HepG2 (cell line): Measurements from ENCODE around the gene MTG1. TPM values are rescaled to one million over a fixed set of nuclear protein-coding genes. Genes with fewer than 3 reads are reported as not detected.

Source experiments
- ATAC-seq: fragments of 200-7000 bp; cut with Tn5 transposase; 3 replicates; pipeline ENCODE4 v1.9.1; 2020; ENCODE audit warnings: mild to moderate bottlenecking, moderate library complexity
- BruUV-seq: library from RNA; stranded (reverse); fragments of 400-500 nt; replicated peaks from 2 replicates; lab custom pipeline; 2021; lab: Mats Ljungman, UMichigan
- CTCF ChIA-PET: fragments of 300-600 bp; formaldehyde crosslinking; extraction: SDS; loops from one replicate; lab custom pipeline; 2021; ENCODE audit warnings: low total read pairs, inconsistent platforms, low intra/inter-chr PET ratio; lab: Yijun Ruan, JAX
- POLR2A ChIA-PET: fragments of 350-600 bp; sonication (Branson Sonifier 250); formaldehyde crosslinking; loops from one replicate; lab custom pipeline; 2020; ENCODE audit warnings: antibody characterized with exemption, inconsistent platforms; lab: Yijun Ruan, JAX
- DNase-seq: peaks from one replicate; pipeline ENCODE4 v3.0.0-alpha.2; 2015; ENCODE audit warnings: low spot score
- FAIRE-seq: peaks from 3 replicates; lab custom pipeline; 2011; peaks lifted over from hg19 to GRCh38; lab: Jason Lieb, UNC
- H2AFZ ChIP-seq: one replicate; pipeline ENCODE4 v1.6.1; 2011; ENCODE audit warnings: low read length, inconsistent platforms
- H3K27ac ChIP-seq: fragments of 300-600 bp; 3 replicates; pipeline ENCODE4 v1.8.0; 2011; ENCODE audit warnings: mixed run types, mild to moderate bottlenecking, mixed read lengths, low read length, inconsistent platforms; ENCODE audit not compliant: insufficient read depth; ENCODE audit errors: extremely low read length
- H3K27me3 ChIP-seq, 2 experiments: fragments of 200-600 bp in 1 of 2; 2 replicates in 1 of 2; 3 replicates in 1 of 2; pipeline versions ENCODE4 v1.6.0 to v1.8.0; 2011; ENCODE audit warnings: low read length in 2 of 2, mild to moderate bottlenecking in 2 of 2, moderate library complexity in 2 of 2, inconsistent platforms in 1 of 2; ENCODE audit not compliant: insufficient read depth in 2 of 2, control insufficient read depth in 1 of 2
- H3K36me3 ChIP-seq, 2 experiments: fragments of 200-600 bp in 1 of 2; replicated peaks in 1 of 2; 2 replicates in 1 of 2; 3 replicates in 1 of 2; pipeline versions ENCODE4 v1.5.1 to v1.8.0; 2011; ENCODE audit warnings: low read length in 2 of 2, inconsistent platforms in 1 of 2; ENCODE audit not compliant: insufficient read depth in 2 of 2, control insufficient read depth in 1 of 2
- H3K4me1 ChIP-seq: 2 replicates; pipeline ENCODE4 v1.5.1; 2012; ENCODE audit warnings: low read length, inconsistent platforms; ENCODE audit not compliant: insufficient read depth
- H3K4me2 ChIP-seq: 2 replicates; pipeline ENCODE4 v1.6.0; 2011; ENCODE audit warnings: low read depth, low read length, inconsistent platforms
- H3K4me3 ChIP-seq, 3 experiments: fragments of 200-600 bp in 1 of 3; sonication (generic), shearing (Covaris generic) in 1 of 3; replicated peaks in 1 of 3; 2 replicates each; pipeline ENCODE4 v1.5.1; 2011 to 2016; ENCODE audit warnings: low read length in 3 of 3, inconsistent platforms in 2 of 3, low read depth in 2 of 3, mild to moderate bottlenecking in 2 of 3, control low read depth in 1 of 3, mixed read lengths in 1 of 3; ENCODE audit not compliant: insufficient read depth in 1 of 3
- H3K79me2 ChIP-seq: one replicate; pipeline ENCODE4 v1.6.1; 2011; ENCODE audit warnings: low read length, inconsistent platforms; ENCODE audit not compliant: insufficient read depth
- H3K9ac ChIP-seq: 2 replicates; pipeline ENCODE4 v1.6.0; 2011; ENCODE audit warnings: mild to moderate bottlenecking, low read depth, low read length, inconsistent platforms; ENCODE audit not compliant: insufficient read depth
- H3K9me3 ChIP-seq: 2 replicates; pipeline ENCODE4 v1.5.1; 2012; ENCODE audit warnings: mild to moderate bottlenecking, low read length
- H4K20me1 ChIP-seq: 2 replicates; pipeline ENCODE4 v1.6.0; 2011; ENCODE audit warnings: inconsistent platforms, mild to moderate bottlenecking, low read length, moderate library complexity; ENCODE audit not compliant: insufficient read depth
- ARNT ChIP-seq: fragments of 450-650 bp; IDR thresholded peaks from 2 replicates; pipeline ENCODE4 v1.6.1; 2017
- BCL6 ChIP-seq: IDR thresholded peaks from 2 replicates; pipeline ENCODE4 v1.6.1; 2016; ENCODE audit warnings: missing genetic modification reagents, missing compliant biosample characterization
- CBX1 ChIP-seq: IDR thresholded peaks from one replicate; pipeline ENCODE4 v1.6.1; 2016; ENCODE audit warnings: antibody characterized with exemption, low read depth
- HIVEP1 ChIP-seq: sonication (generic); formaldehyde crosslinking; IDR thresholded peaks from 2 replicates; pipeline ENCODE4 v1.4.0; 2020; ENCODE audit warnings: mild to moderate bottlenecking, missing genetic modification reagents
- IRF2 ChIP-seq: IDR thresholded peaks from 2 replicates; pipeline ENCODE4 v1.6.1; 2018; ENCODE audit warnings: missing genetic modification reagents, missing compliant biosample characterization
- KLF13 ChIP-seq: sonication (generic); formaldehyde crosslinking; IDR thresholded peaks from 2 replicates; pipeline ENCODE4 v1.4.0; 2020; ENCODE audit warnings: mild to moderate bottlenecking, missing genetic modification reagents
- MXD1 ChIP-seq: sonication (generic); formaldehyde crosslinking; IDR thresholded peaks from 2 replicates; pipeline ENCODE4 v1.4.0; 2020; ENCODE audit warnings: mild to moderate bottlenecking, missing genetic modification reagents
- PITX1 ChIP-seq: sonication (generic); formaldehyde crosslinking; IDR thresholded peaks from 2 replicates; pipeline ENCODE4 v1.5.1; 2020; ENCODE audit warnings: mild to moderate bottlenecking, missing genetic modification reagents
- SMAD3 ChIP-seq: sonication (generic); formaldehyde crosslinking; IDR thresholded peaks from 2 replicates; pipeline ENCODE4 v1.4.0; 2020; ENCODE audit warnings: missing genetic modification reagents
- SRSF1 ChIP-seq: fragments of 200-400 bp; formaldehyde crosslinking; optimal IDR thresholded peaks from 2 replicates; pipeline ENCODE3; 2017; ENCODE audit warnings: mild to moderate bottlenecking, low read depth, low read length, moderate library complexity
- THYN1 ChIP-seq: sonication (generic); formaldehyde crosslinking; IDR thresholded peaks from 2 replicates; pipeline ENCODE4 v1.8.1; 2023; ENCODE audit warnings: low read depth, mild to moderate bottlenecking, moderate library complexity, missing genetic modification reagents, borderline replicate concordance
- ZFAT ChIP-seq: sonication (generic); formaldehyde crosslinking; conservative IDR thresholded peaks from 2 replicates; pipeline ENCODE4 v1.8.1; 2023; ENCODE audit warnings: missing genetic modification reagents, inconsistent platforms
- ZFP37 ChIP-seq: sonication (generic); formaldehyde crosslinking; IDR thresholded peaks from 2 replicates; pipeline ENCODE4 v1.4.0; 2020; ENCODE audit warnings: missing genetic modification reagents, borderline replicate concordance
- ZFP41 ChIP-seq: sonication (generic); formaldehyde crosslinking; IDR thresholded peaks from 2 replicates; pipeline ENCODE4 v1.4.0; 2020; ENCODE audit warnings: mild to moderate bottlenecking, missing genetic modification reagents, borderline replicate concordance
- ZNF354B ChIP-seq: sonication (generic); formaldehyde crosslinking; IDR thresholded peaks from 2 replicates; pipeline ENCODE4 v1.8.0; 2022; ENCODE audit warnings: mild to moderate bottlenecking, missing genetic modification reagents
- ZNF839 ChIP-seq: sonication (generic); formaldehyde crosslinking; IDR thresholded peaks from 2 replicates; pipeline ENCODE4 v1.4.0; 2020; ENCODE audit warnings: missing genetic modification reagents, mild to moderate bottlenecking, borderline replicate concordance
- ZSCAN30 ChIP-seq: sonication (generic); formaldehyde crosslinking; IDR thresholded peaks from 2 replicates; pipeline ENCODE4 v1.5.0; 2020; ENCODE audit warnings: mild to moderate bottlenecking, missing genetic modification reagents
- WGBS: methylation state at CpG from one replicate; pipeline ENCODE4 v1.1.6; 2017; ENCODE audit warnings: low lambda C conversion rate; 5-methylcytosine and 5-hydroxymethylcytosine counted together
- in situ Hi-C: cut with HindIII; loops from 2 replicates; pipeline ENCODE4 v1.10.0; 2017; ENCODE audit warnings: low pct_unique_long_range_greater_than_20kb; ENCODE audit not compliant: extremely low pct_ligation_motif_present
- intact Hi-C: fragments of 100-400 bp; cut with micrococcal nuclease; formaldehyde crosslinking; loops from one replicate; pipeline ENCODE4 v1.10.0; 2022; ENCODE audit not compliant: unreplicated experiment
- polyA plus RNA-seq, 8 experiments: library from polyadenylated mRNA; depleted of rRNA in 3 of 8; stranded (reverse) in 7 of 8; unstranded in 1 of 8; fragments of >200 nt; fragmentation: Illumina TruSeq in 4 of 8; extraction: Trizol in 4 of 8; gene quantifications; 2 replicates each; pipeline versions ENCODE4 v1.2.1 to v1.2.3, GENCODE V29; 2011 to 2016; ENCODE audit warnings: low read depth in 4 of 8, missing spikeins in 1 of 8, mixed read lengths in 1 of 8; ENCODE audit not compliant: insufficient read depth in 1 of 8
- total RNA-seq, 5 experiments: library from RNA; depleted of rRNA; stranded (reverse); fragments of >200 nt; fragmentation: Illumina TruSeq; extraction: Trizol; gene quantifications; 2 replicates each; pipeline ENCODE4 v1.2.3, GENCODE V29; 2016; ENCODE audit warnings: low read depth in 1 of 5
- TF ChIP-seq, protein P1 (sequence below): sonication (generic); formaldehyde crosslinking; IDR thresholded peaks from 2 replicates; pipeline ENCODE4 v1.4.0; 2020; ENCODE audit warnings: missing genetic modification reagents
- TF ChIP-seq, protein P2 (sequence below): sonication (generic); formaldehyde crosslinking; IDR thresholded peaks from 2 replicates; pipeline ENCODE4 v1.4.0; 2020; ENCODE audit warnings: mild to moderate bottlenecking, missing genetic modification reagents
- TF ChIP-seq, protein P3 (sequence below): sonication (generic); IDR thresholded peaks from 2 replicates; pipeline ENCODE4 v1.6.1; 2016; ENCODE audit warnings: low read depth, borderline replicate concordance

MTG1 gene
- total and polyA plus RNA-seq, 2 of the 13 experiments (the other 11 are each of a cell fraction or from before 2014, with no cell fraction given): 42.0 to 103 TPM

GRCh38 chr10:133418289-133418993 is 24.5 kb downstream of the MTG1 start:
- Histone ChIP-seq H3K9ac (no peak overlapping the region), H3K4me3 (no peak overlapping the region), H2AFZ (no peak overlapping the region), H3K79me2 (no peaks in the 10 kb centered on the region), H3K4me1 (no peaks in the 10 kb centered on the region), H3K4me2 (no peak overlapping the region), H3K27ac (no peak overlapping the region), H3K9me3 (no peaks in the 10 kb centered on the region), H4K20me1 (no peaks in the 10 kb centered on the region), H3K27me3 (no peaks in the 10 kb centered on the region), H3K36me3 (peaks cover 6 to 21% of the 10 kb centered on the region in 2 experiments; a peak in 3 of 5 replicates)
- no peak for DNase-seq
- intact Hi-C loops: no loop called here
- in situ Hi-C loops: no loop called here
- no peak for FAIRE-seq
- ATAC-seq: no peak
- ChIA-PET POLR2A (no interaction called here), CTCF (no interaction called here)
- TF ChIP-seq KLF13 (no peak), ARNT (no peak), ZNF839 (CRISPR knock-in tag) (no peak), BCL6 (CRISPR knock-in tag) (no peak), CBX1 (no peak), SRSF1 (no peak), ZSCAN30 (CRISPR knock-in tag) (no peak), ZFAT (CRISPR knock-in tag) (no peak), PITX1 (CRISPR knock-in tag) (no peak), ZFP41 (CRISPR knock-in tag) (no peak), ZNF354B (CRISPR knock-in tag) (no peak), SMAD3 (CRISPR knock-in tag) (no peak), IRF2 (CRISPR knock-in tag) (no peak), HIVEP1 (CRISPR knock-in tag) (no peak), THYN1 (CRISPR knock-in tag) (no peak), ZFP37 (CRISPR knock-in tag) (no peak), MXD1 (no peak)
- TF ChIP-seq, protein P1, sequence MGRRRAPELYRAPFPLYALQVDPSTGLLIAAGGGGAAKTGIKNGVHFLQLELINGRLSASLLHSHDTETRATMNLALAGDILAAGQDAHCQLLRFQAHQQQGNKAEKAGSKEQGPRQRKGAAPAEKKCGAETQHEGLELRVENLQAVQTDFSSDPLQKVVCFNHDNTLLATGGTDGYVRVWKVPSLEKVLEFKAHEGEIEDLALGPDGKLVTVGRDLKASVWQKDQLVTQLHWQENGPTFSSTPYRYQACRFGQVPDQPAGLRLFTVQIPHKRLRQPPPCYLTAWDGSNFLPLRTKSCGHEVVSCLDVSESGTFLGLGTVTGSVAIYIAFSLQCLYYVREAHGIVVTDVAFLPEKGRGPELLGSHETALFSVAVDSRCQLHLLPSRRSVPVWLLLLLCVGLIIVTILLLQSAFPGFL (CRISPR knock-in tag): no peak
- TF ChIP-seq, protein P2, sequence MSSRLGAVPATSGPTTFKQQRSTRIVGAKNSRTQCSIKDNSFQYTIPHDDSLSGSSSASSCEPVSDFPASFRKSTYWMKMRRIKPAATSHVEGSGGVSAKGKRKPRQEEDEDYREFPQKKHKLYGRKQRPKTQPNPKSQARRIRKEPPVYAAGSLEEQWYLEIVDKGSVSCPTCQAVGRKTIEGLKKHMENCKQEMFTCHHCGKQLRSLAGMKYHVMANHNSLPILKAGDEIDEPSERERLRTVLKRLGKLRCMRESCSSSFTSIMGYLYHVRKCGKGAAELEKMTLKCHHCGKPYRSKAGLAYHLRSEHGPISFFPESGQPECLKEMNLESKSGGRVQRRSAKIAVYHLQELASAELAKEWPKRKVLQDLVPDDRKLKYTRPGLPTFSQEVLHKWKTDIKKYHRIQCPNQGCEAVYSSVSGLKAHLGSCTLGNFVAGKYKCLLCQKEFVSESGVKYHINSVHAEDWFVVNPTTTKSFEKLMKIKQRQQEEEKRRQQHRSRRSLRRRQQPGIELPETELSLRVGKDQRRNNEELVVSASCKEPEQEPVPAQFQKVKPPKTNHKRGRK: no peak
- TF ChIP-seq, protein P3, sequence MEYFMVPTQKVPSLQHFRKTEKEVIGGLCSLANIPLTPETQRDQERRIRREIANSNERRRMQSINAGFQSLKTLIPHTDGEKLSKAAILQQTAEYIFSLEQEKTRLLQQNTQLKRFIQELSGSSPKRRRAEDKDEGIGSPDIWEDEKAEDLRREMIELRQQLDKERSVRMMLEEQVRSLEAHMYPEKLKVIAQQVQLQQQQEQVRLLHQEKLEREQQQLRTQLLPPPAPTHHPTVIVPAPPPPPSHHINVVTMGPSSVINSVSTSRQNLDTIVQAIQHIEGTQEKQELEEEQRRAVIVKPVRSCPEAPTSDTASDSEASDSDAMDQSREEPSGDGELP: no peak
- no TSS peak for BruUV-seq
- WGBS: 97% methylated on average over 7 of the region's 14 CpGs
